GM18858 (cell line): Measurements from ENCODE around the gene C16orf87.

Experiments used
- ATAC-seq: cut with Tn5 transposase; IDR thresholded peaks from one replicate; pipeline ENCODE4 v1.9.1; 2021; ENCODE audit not compliant: unreplicated experiment

Gene C16orf87

GRCh38 chr16:46843898-46844642 is 13.1 kb upstream of the C16orf87 start:
- no peak for ATAC-seq

- no peak for ATAC-seq
Measured at GRCh38 chr16:46842192-46842895, 11.4 kb upstream of the C16orf87 start.

- ATAC-seq, result no peak
Measured at GRCh38 chr16:46839986-46840443, 9.0 kb upstream of the C16orf87 start.

- ATAC-seq, result no peak
Measured at GRCh38 chr16:46836534-46837530, 5.9 kb upstream of the C16orf87 start.

GRCh38 chr16:46833460-46833800 is 2.5 kb upstream of the C16orf87 start:
- ATAC-seq, result no peak

GRCh38 chr16:46832757-46833459 is 1.9 kb upstream of the C16orf87 start:
- ATAC-seq, result no peak

GRCh38 chr16:46830417-46830901 is 521 bp downstream of the C16orf87 start:
- peak; percentile 2 for ATAC-seq

GRCh38 chr16:46828943-46829342 is 2.0 kb downstream of the C16orf87 start:
- no peak for ATAC-seq

- ATAC-seq, result no peak
Measured at GRCh38 chr16:46828292-46828691, 2.7 kb downstream of the C16orf87 start.

GRCh38 chr16:46826631-46827030 is 4.3 kb downstream of the C16orf87 start:
- ATAC-seq, result no peak

- peak; percentile 81 for ATAC-seq
Measured at GRCh38 chr16:46822270-46822669, 8.7 kb downstream of the C16orf87 start.

GRCh38 chr16:46817961-46818360 is 13.0 kb downstream of the C16orf87 start:
- ATAC-seq, result no peak

- ATAC-seq, result no peak
Measured at GRCh38 chr16:46814790-46815189, 16.2 kb downstream of the C16orf87 start.

GRCh38 chr16:46813611-46814010 is 17.4 kb downstream of the C16orf87 start:
- ATAC-seq, result no peak

- ATAC-seq, result no peak
Measured at GRCh38 chr16:46812781-46813540, 18.0 kb downstream of the C16orf87 start.

GRCh38 chr16:46811682-46812081 is 19.3 kb downstream of the C16orf87 start:
- ATAC-seq, result no peak

GRCh38 chr16:46808997-46809396 is 22.0 kb downstream of the C16orf87 start:
- peak; percentile 76 for ATAC-seq

- ATAC-seq, result no peak
Measured at GRCh38 chr16:46807336-46807735, 23.6 kb downstream of the C16orf87 start.

- ATAC-seq, result no peak
Measured at GRCh38 chr16:46803373-46803772, 27.6 kb downstream of the C16orf87 start.
